Bone marrow (tissue), 2 donors: Measurements from ENCODE around the gene HTR1E.
"Not testable (repeated sequence)": the region's sequence is repeated elsewhere in the genome, so short reads cannot be mapped to it uniquely, and the experiment has no call there.

Source experiments
- DNase-seq, 2 donors: peaks; one replicate each; lab custom pipeline; 2025; lab: John Stamatoyannopoulos, UW

Gene HTR1E

DNA sequence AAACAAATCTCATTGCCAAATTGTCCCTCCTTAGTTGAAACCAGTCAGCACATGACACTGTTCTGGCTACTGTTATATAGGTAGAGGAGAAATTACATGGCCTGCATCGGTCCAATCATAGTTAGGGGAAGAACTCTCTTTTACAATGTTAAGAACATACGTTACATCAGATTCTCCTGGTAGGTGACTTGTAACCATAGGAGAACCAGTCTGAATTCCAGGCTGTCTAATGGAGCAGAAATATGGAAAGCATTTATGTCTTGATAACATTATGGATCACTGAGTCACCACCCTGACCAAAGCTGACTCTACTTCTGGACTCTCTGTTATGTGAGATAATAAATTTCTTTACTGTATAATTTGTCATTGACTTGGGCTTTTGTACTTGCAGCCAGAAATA lies 40.9 kb downstream of the HTR1E start:
- no peak for DNase-seq

DNA sequence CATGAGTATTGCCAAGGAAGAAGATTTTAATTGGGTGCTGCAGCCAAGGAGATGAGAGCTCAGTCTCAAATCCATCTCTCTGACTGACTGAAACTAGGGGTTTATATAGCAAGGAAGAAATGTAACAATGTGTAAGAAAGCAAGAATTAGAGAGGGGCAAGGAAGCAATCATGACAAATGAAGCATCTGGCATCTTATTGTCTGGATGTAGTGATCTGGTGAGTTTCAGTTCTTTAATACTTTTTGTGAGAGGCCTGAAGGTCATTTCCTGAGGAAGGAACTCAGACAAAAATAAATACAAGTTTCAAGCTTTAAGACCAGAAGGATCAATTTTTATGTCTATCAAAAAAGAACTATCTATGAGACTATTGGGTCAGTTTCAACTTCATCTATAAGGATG lies 64.2 kb downstream of the HTR1E start:
- no peak for DNase-seq

DNA sequence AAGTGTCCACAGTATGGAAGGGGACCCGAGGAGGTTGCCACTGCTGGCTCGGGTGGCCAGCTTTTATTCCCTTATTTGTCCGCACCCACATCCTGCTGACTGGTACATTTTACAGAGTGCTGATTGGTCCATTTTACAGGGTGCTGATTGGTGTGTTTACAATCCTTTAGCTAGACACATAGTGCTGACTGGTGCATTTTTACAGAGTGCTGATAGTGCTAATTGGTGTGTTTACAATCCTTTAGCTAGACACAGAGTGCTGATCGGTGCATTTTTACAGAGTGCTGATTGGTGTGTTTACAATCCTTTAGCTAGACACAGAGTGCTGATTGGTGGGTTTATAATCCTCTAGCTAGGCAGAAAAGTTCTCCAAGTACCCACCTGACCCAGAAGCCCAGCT lies 65.1 kb downstream of the HTR1E start:
- not testable (repeated sequence) for DNase-seq

DNA sequence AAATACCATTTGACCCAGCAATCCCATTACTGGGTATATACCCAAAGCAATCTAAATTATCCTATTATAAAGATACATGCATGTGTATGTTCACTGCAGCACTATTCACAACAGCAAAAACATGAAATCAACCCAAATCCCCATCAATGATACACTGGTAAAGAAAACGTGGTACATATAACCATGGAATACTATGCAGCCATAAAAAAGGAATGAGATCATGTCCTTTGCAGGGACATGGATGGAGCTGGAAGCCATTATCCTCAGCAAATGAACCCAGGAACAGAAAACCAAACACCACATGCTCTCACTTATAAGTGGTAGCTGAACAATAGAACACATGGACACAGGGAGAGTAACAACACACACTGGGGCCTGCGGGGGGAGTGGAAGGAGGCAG lies 69.2 kb downstream of the HTR1E start:
- not testable (repeated sequence) for DNase-seq

DNA sequence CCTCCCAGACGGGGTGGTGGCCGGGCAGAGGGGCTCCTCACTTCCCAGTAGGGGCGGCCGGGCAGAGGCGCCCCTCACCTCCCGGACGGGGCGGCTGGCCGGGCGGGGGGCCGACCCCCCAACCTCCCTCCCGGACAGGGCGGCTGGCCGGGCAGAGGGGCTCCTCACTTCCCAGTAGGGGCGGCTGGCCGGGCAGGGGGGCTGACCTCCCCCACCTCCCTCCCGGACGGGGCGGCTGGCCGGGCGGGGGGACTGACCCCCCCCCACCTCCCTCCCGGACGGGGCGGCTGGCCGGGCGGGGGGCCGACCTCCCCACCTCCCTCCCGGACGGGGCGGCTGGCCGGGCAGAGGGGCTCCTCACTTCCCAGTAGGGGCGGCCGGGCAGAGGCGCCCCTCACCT lies 72.3 kb downstream of the HTR1E start:
- not testable (repeated sequence) for DNase-seq

DNA sequence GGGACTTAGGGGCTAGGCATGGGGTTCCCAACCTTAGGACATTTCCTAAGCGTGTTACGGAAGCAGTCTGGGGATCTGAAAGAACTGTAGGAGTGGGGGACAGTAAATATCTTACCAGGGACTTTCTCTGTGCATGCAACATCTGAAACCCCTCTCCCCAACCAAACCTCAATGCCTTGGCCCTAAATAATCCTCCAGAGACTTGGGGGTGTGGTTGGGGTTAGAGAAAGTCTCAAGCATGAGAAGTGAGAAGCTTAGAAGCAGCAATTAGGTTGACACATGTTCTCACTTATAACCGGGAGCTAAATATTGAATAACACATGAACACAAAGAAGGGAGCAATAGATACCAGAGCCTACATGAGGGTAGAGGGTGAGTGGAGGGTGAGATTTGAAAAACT lies 74.7 kb downstream of the HTR1E start:
- DNase-seq: no peak

DNA sequence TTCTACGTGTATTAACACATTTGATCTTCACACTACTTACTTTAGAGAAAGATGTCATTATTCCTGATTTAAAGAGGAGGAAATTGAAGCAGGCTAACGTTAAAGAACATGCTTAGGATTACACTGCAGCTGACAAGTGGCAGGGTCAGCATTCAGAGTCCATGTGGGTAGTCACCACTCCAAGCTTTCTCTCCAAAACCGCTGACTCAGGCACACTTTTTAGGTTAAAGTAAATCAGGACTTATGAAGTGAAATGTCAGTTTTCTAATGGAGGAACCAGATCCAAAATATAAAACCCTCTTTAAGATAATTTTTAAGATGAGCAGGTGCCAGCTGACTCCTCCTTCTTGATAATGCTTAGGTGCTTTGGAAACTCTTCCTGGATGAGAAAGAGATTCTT lies 75.4 kb downstream of the HTR1E start:
- DNase-seq: no peak

DNA sequence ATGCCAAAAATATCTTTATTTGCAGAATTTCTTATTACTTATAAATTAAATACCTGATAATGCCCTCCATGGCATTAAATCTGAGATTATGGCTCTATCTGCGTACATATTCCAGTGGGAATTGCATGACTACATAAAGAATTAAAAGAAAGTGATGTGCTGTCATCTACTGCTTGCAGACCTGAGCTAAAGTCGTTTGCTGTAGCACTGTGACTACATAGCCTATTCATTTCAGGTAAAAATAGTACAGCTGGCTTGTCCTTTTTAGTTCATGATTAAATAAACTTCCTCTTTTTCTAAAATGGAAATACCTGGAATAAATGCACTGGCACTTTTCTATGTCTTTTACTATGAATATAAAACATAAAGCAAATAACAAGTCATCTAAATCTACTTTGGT lies 79.4 kb downstream of the HTR1E start:
- DNase-seq: no peak

DNA sequence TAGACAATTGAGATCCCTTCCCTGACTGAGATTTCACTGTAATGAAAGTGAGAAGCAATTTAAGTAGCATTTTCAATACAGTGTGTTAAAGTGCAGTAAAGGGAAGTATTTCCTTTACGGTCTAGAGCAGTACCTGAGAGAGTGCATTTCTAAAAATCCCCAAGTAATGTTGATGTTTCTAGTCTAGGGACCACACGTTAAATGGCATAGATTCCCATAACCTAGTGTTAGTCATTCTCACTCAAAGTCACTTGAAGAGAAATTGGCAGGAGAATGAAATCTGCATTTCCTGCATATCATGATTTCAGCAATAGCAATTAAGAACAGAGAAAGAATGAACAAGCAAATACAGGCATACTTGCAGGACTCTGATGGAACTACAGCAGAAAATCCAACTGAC lies 89.7 kb downstream of the HTR1E start:
- no peak for DNase-seq

DNA sequence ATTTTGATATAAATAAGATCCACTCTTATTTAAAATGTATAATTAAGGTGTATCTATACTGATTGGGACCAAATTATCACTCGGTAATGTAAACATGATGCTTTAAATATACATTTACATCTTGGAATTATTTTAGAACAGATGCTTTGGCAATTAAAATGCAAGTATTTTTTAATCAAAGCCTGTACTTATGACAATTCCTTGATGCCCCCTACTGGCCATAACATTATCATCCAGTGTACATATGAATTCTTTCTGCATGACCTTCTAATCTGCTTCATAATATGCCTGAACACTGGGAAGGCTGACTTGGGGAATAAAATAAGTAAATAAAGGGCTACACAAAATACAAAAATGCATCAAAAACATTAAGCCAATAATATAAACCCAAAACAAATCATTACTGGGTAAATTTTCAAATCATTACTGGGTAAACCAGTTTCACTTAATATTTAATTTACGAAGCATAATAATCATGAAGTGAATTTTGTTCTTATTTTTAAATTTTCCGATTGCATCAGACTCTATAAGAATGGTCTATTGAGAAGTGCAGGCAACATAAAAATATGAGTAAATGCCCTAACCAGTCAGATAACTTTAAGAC lies 92.5 kb downstream of the HTR1E start:
- no peak for DNase-seq

DNA sequence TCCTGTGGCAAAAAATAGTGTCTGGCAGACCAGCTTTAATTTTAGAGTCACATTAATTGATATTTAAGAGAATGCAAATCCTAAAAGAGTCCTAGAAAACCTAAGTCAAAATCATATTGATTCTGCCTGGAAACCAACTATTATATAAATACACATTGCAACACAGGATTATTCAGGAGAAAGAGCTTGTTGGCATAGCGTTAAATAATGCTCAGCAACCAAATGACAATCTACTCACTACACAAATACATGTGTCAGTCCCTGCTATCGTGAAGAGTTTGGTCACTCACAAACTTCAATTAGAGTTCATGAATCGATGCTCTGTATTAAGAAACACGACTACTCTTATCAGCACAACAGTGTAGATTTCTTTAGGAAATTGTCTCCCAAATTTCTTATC lies 103.4 kb downstream of the HTR1E start:
- DNase-seq: no peak

DNA sequence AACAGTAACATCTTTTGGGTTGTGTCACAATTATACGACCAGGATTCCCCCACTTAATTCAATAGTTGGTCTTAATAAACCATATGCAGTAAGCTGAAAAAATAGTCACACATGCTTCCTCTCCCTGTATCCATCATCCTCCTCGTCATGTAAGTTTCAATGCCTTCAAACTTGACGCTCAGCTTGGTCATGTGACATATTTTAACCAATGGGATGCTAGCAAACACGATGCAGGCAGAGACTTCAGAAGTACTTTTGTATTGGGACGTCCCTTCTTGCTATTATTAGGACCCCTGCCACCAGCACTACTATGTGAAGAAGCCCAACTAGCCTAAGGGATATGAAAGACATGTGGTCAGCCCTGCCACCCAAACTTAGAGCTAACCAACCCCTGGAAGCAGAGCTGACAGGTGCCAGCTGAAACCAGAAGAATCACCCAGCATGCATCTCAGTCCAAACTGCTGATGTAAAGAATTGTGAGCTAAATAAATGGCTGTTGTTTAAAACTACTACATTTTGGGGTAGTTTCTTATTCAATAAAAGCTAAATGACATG lies 108.3 kb downstream of the HTR1E start:
- DNase-seq: no peak

DNA sequence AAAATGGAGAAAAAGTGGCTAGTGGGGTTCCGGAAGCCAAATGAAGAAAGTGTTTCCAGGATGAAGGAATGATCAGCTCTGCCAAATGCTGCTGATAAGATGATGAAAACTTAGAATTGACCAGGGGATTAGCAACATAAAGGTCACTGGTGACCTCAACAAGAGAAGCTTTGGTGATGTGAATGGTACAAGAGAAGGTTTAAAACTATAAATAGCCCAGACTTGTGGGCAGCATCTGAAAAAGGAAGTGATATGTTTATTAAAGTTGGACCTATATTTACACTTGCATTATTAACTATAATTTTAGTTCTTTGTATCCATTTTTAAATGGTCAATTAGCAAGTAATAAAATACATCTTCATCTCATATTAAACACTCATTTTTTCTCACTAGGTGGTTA lies 112.5 kb downstream of the HTR1E start:
- DNase-seq: no peak

DNA sequence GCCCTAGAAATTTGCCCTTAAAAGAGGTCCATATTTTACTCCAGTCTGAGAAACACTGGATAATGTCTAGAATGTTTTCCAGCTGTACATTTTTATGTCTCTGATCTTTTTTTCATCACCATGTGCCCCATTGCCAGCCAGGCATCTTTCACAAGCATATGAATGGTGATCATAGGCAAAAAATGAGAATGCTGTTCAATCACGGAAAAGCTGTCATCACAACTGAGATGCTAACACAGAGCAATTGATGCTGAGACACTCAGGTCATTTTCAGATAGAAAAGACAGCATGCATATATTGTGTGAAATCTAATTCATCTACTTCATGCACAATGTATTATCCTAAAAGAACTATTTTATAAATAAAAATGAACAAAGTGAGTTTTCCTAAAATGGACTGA lies 116.0 kb downstream of the HTR1E start:
- DNase-seq: no peak

DNA sequence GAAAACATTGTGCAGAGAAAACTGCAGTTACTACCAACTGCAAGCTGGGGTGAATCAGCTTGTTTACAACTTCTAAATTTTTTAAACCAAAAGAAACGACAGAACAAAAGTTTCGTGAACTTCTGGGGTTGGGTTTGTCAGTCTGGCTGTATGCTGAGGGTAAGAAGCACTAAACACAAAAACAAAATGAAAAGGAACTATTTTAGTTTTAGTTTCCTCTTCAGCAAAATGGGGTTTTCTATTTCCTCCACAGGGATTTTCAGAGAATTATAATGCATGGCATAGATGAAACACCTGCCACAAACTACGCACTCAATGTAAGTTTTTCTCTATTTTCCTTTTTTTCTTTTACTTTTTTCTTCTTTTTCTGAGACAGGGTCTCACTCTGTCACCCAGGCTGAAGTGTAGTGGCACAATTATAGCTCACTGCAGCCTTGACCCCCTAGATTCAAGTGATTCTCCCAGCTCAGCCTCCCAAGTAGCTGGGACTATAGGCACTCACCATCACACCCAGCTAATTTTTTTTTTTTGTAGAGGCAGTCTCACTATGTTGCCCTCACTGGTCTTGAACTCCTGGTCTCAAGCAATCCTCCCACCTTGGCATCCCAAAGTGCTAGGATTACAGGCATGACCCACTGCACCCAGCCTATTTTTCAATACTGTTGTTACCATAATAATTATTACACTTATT lies 117.0 kb downstream of the HTR1E start:
- no peak for DNase-seq

DNA sequence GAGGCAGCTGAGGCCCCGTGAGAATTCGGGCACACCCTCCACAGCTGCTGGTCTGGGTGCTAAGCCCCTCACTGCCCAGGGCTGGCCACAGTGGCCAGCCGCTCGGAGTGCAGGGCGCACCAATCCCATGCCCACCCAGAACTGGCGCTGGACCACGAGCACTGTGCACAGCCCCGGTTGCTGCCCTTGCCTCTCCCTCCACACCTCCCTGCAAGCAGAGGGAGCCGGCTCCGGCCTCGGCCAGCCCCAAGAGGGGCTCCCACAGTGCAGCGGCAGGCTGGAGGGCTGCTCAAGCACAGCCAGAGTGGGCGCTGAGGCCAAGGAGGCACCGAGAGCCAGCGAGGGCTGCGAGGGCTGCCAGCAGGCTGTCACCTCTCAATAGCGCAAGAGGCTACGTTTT lies 122.6 kb downstream of the HTR1E start:
- DNase-seq: no peak

DNA sequence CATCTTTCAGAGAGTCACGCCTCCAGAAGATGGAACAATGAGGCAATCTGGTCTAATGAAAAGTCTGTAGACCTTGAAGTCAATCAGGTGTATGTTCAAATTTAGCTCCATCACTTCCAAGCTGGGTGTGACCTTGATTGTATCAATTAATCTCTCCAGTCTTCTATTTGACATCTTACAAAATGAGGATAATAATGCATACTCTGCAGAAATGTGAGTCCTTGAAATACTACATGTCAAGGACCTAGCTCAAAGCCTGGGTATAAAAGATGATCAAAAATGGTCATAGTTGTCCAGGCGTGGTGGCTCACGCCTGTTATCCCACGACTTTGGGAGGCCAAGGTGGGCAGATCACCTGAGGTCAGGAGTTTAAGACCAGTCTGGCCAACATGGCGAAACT lies 127.8 kb downstream of the HTR1E start:
- DNase-seq: no peak
